Measurements from ENCODE around the gene NLRP13. TPM values are rescaled to one million over a fixed set of nuclear protein-coding genes. Genes with fewer than 3 reads are reported as not detected.

NLRP13 gene
- total RNA-seq = not detected

- H3K36me3 ChIP-seq = no peaks in the 10 kb centered on the region
Observed at GRCh38 chr19:55931936-55932386, at the start of gene NLRP13. Gene NLRP13, minus strand, starts transcription at chr19:55932336. Its CDS starts 25 bp downstream, at chr19:55932311.

GRCh38 chr19:55980415-55980814, 48.3 kb upstream of the NLRP13 start:
- 82 to 91% methylated on average over 7 to 9 of the region's 9 CpGs for WGBS, 2 donors
- H3K4me3 ChIP-seq = no peak overlapping the region
- TF ChIP-seq EP300 (IDR thresholded peaks at IDR 0.05) (no peak), CTCF (IDR thresholded peaks at IDR 0.05) (no peak), POLR2AphosphoS5 (IDR thresholded peaks at IDR 0.05) (no peak), POLR2A (IDR thresholded peaks at IDR 0.05) (no peak)
- H3K4me1 ChIP-seq = no peaks in the 10 kb centered on the region
- ATAC-seq (ENCODE audit: low FRiP score in 2 of 2) (no peak), DNase-seq (peak in 1 of 2 donors; percentile 52)
- H3K9me3 ChIP-seq = peaks cover 0 to 12% (median 4%) of the 10 kb centered on the region in 4 donors
- no peaks in the 10 kb centered on the region for H3K27me3 ChIP-seq
- H3K36me3 ChIP-seq = no peaks in the 10 kb centered on the region
- H3K27ac ChIP-seq = no peak overlapping the region

More at GRCh38 chr19:55931936-55932386, at the start of gene NLRP13:
- TF ChIP-seq EP300 (IDR thresholded peaks at IDR 0.05) = no peak
- TF ChIP-seq POLR2AphosphoS5 (IDR thresholded peaks at IDR 0.05) = no peak
- no peak for TF ChIP-seq POLR2A (IDR thresholded peaks at IDR 0.05)
- TF ChIP-seq CTCF (IDR thresholded peaks at IDR 0.05) = no peak
- WGBS, 2 donors = 89 to 92% methylated on average over 7 to 8 of the region's 8 CpGs
- DNase-seq (no peak), ATAC-seq (ENCODE audit: low FRiP score in 2 of 2) (no peak)
- Histone ChIP-seq H3K4me1 (no peaks in the 10 kb centered on the region), H3K27me3 (no peaks in the 10 kb centered on the region), H3K9me3 (no peaks in the 10 kb centered on the region), H3K27ac (no peak within 1 kb of the TSS), H3K4me3 (no peak within 1 kb of the TSS)

GRCh38 chr19:55973982-55974381, 41.8 kb upstream of the NLRP13 start:
- 23 to 56% methylated on average over 3 of the region's 3 CpGs for WGBS, 2 donors
- H3K4me3 ChIP-seq = no peak overlapping the region
- H3K27ac ChIP-seq = no peak overlapping the region
- no peaks in the 10 kb centered on the region for H3K4me1 ChIP-seq
- no peaks in the 10 kb centered on the region for H3K27me3 ChIP-seq
- H3K9me3 ChIP-seq = peaks cover 0 to 6% (median 3%) of the 10 kb centered on the region in 4 donors
- TF ChIP-seq EP300 (IDR thresholded peaks at IDR 0.05) (no peak), POLR2A (IDR thresholded peaks at IDR 0.05) (no peak), POLR2AphosphoS5 (IDR thresholded peaks at IDR 0.05) (no peak), CTCF (IDR thresholded peaks at IDR 0.05) (no peak)
- H3K36me3 ChIP-seq = no peaks in the 10 kb centered on the region
- DNase-seq (no peak), ATAC-seq (ENCODE audit: low FRiP score in 2 of 2) (no peak)

- no peak overlapping the region for H3K4me3 ChIP-seq
- H3K27ac ChIP-seq = no peak overlapping the region
- 90 to 95% methylated on average over 10 of the region's 10 CpGs for WGBS, 2 donors
- H3K36me3 ChIP-seq = no peaks in the 10 kb centered on the region
- H3K27me3 ChIP-seq = no peaks in the 10 kb centered on the region
- H3K9me3 ChIP-seq = no peaks in the 10 kb centered on the region
- H3K4me1 ChIP-seq = no peaks in the 10 kb centered on the region
- ATAC-seq (ENCODE audit: low FRiP score in 2 of 2) = no peak
- no peak for DNase-seq
- TF ChIP-seq POLR2A (IDR thresholded peaks at IDR 0.05) = no peak
- no peak for TF ChIP-seq EP300 (IDR thresholded peaks at IDR 0.05)
- TF ChIP-seq CTCF (IDR thresholded peaks at IDR 0.05) = no peak
- TF ChIP-seq POLR2AphosphoS5 (IDR thresholded peaks at IDR 0.05) = no peak
Observed at GRCh38 chr19:55962186-55962585, 30.1 kb upstream of the NLRP13 start.

GRCh38 chr19:55959996-55960675, 28.0 kb upstream of the NLRP13 start:
- no peak overlapping the region for H3K27ac ChIP-seq
- no peak overlapping the region for H3K4me3 ChIP-seq
- no peaks in the 10 kb centered on the region for H3K4me1 ChIP-seq
- H3K27me3 ChIP-seq = no peaks in the 10 kb centered on the region
- ATAC-seq (ENCODE audit: low FRiP score in 2 of 2) (no peak), DNase-seq (no peak)
- H3K36me3 ChIP-seq = no peaks in the 10 kb centered on the region
- H3K9me3 ChIP-seq = no peaks in the 10 kb centered on the region
- TF ChIP-seq POLR2AphosphoS5 (IDR thresholded peaks at IDR 0.05) = no peak
- 78 to 89% methylated on average over 6 of the region's 6 CpGs for WGBS, 2 donors

All from upper lobe of left lung (tissue), 6 donors.